ENCODE results near the gene ITIH3. TPM values are rescaled to one million over a fixed set of nuclear protein-coding genes. Genes with fewer than 3 reads are reported as not detected.

ITIH3 gene
- total RNA-seq, 1 donor from 2014 or later, result 0.59 TPM

GRCh38 chr3:52809149-52809548, 14.6 kb downstream of the ITIH3 start:
- Mint-ChIP-seq H3K27ac (ENCODE audit: unreplicated experiment) (no peak overlapping the region), H3K36me3 (ENCODE audit: unreplicated experiment) (no peaks in the 10 kb centered on the region), H3K9me3 (ENCODE audit: unreplicated experiment) (no peaks in the 10 kb centered on the region), H3K27me3 (ENCODE audit: unreplicated experiment) (peaks cover 3% of the 10 kb centered on the region), H3K4me3 (ENCODE audit: unreplicated experiment) (no peak overlapping the region), H3K4me1 (ENCODE audit: unreplicated experiment) (no peaks in the 10 kb centered on the region)
- no peak for TF ChIP-seq CTCF (IDR thresholded peaks at IDR 0.05)
- DNase-seq (ENCODE audit: extremely low spot score, unreplicated experiment), result no peak

GRCh38 chr3:52809662-52810377, 15.2 kb downstream of the ITIH3 start:
- no peak for DNase-seq (ENCODE audit: extremely low spot score, unreplicated experiment)
- no peak overlapping the region for H3K4me3 Mint-ChIP-seq (ENCODE audit: unreplicated experiment)
- H3K4me1 Mint-ChIP-seq (ENCODE audit: unreplicated experiment), result no peaks in the 10 kb centered on the region
- H3K36me3 Mint-ChIP-seq (ENCODE audit: unreplicated experiment), result no peaks in the 10 kb centered on the region
- no peak overlapping the region for H3K27ac Mint-ChIP-seq (ENCODE audit: unreplicated experiment)
- no peak for TF ChIP-seq CTCF (IDR thresholded peaks at IDR 0.05)
- H3K9me3 Mint-ChIP-seq (ENCODE audit: unreplicated experiment), result no peaks in the 10 kb centered on the region
- peaks cover 3% of the 10 kb centered on the region for H3K27me3 Mint-ChIP-seq (ENCODE audit: unreplicated experiment)

- H3K4me1 Mint-ChIP-seq (ENCODE audit: unreplicated experiment), result no peaks in the 10 kb centered on the region
- H3K27me3 Mint-ChIP-seq (ENCODE audit: unreplicated experiment), result peaks cover 3% of the 10 kb centered on the region
- no peak for TF ChIP-seq CTCF (IDR thresholded peaks at IDR 0.05)
- H3K9me3 Mint-ChIP-seq (ENCODE audit: unreplicated experiment), result no peaks in the 10 kb centered on the region
- H3K4me3 Mint-ChIP-seq (ENCODE audit: unreplicated experiment), result no peak overlapping the region
- H3K36me3 Mint-ChIP-seq (ENCODE audit: unreplicated experiment), result no peaks in the 10 kb centered on the region
- no peak overlapping the region for H3K27ac Mint-ChIP-seq (ENCODE audit: unreplicated experiment)
- no peak for DNase-seq (ENCODE audit: extremely low spot score, unreplicated experiment)
Measured at GRCh38 chr3:52810923-52811322, 16.3 kb downstream of the ITIH3 start.

GRCh38 chr3:52811452-52812011, 16.9 kb downstream of the ITIH3 start:
- no peak overlapping the region for H3K27ac Mint-ChIP-seq (ENCODE audit: unreplicated experiment)
- no peak for DNase-seq (ENCODE audit: extremely low spot score, unreplicated experiment)
- H3K36me3 Mint-ChIP-seq (ENCODE audit: unreplicated experiment), result no peaks in the 10 kb centered on the region
- peaks cover 3% of the 10 kb centered on the region for H3K27me3 Mint-ChIP-seq (ENCODE audit: unreplicated experiment)
- H3K9me3 Mint-ChIP-seq (ENCODE audit: unreplicated experiment), result no peaks in the 10 kb centered on the region
- H3K4me1 Mint-ChIP-seq (ENCODE audit: unreplicated experiment), result no peaks in the 10 kb centered on the region
- no peak for TF ChIP-seq CTCF (IDR thresholded peaks at IDR 0.05)
- no peak overlapping the region for H3K4me3 Mint-ChIP-seq (ENCODE audit: unreplicated experiment)

GRCh38 chr3:52813810-52814209, 19.2 kb downstream of the ITIH3 start:
- Mint-ChIP-seq H3K27me3 (ENCODE audit: unreplicated experiment) (peaks cover 3% of the 10 kb centered on the region), H3K9me3 (ENCODE audit: unreplicated experiment) (no peaks in the 10 kb centered on the region), H3K4me3 (ENCODE audit: unreplicated experiment) (no peak overlapping the region), H3K27ac (ENCODE audit: unreplicated experiment) (no peak overlapping the region), H3K36me3 (ENCODE audit: unreplicated experiment) (no peaks in the 10 kb centered on the region), H3K4me1 (ENCODE audit: unreplicated experiment) (no peaks in the 10 kb centered on the region)
- DNase-seq (ENCODE audit: extremely low spot score, unreplicated experiment), result no peak
- TF ChIP-seq CTCF (IDR thresholded peaks at IDR 0.05), result no peak

Measured in osteocyte (in vitro differentiated cells).